SK-N-SH (cell line): Measurements from ENCODE around the gene PRG2.

Experiments used
- CHD2 ChIP-seq: fragments of 150-350 bp; IDR thresholded peaks from 2 replicates; pipeline ENCODE4 v1.6.1; 2018; ENCODE audit warnings: low read length; ENCODE audit not compliant: partially characterized antibody
- CTCF ChIP-seq: fragments of 200-600 bp; sonication (generic); IDR thresholded peaks from 2 replicates; pipeline ENCODE4 v1.6.1; 2017; ENCODE audit warnings: antibody characterized with exemption, mild to moderate bottlenecking, moderate library complexity
- GATA2 ChIP-seq: sonication (generic); formaldehyde crosslinking; IDR thresholded peaks from 2 replicates; pipeline ENCODE4 v1.5.0; 2020; ENCODE audit warnings: mild to moderate bottlenecking, missing genetic modification reagents
- REST ChIP-seq: IDR thresholded peaks from 2 replicates; pipeline ENCODE4 v1.6.1; 2012; ENCODE audit warnings: mild to moderate bottlenecking, low read depth, low read length, moderate library complexity
- RFX5 ChIP-seq: IDR thresholded peaks from 2 replicates; pipeline ENCODE4 v1.6.1; 2012; ENCODE audit warnings: mild to moderate bottlenecking, improper control_type of control experiment, low read length
- YY1 ChIP-seq: IDR thresholded peaks from 2 replicates; pipeline ENCODE4 v1.4.0; 2012; ENCODE audit warnings: low read depth, mild to moderate bottlenecking

- no peak for TF ChIP-seq YY1
- no peak for TF ChIP-seq CTCF
- TF ChIP-seq CHD2, result no peak
- no peak for TF ChIP-seq GATA2
- no peak for TF ChIP-seq REST
- no peak for TF ChIP-seq RFX5
Observed at GRCh38 chr11:57348052-57348451, 42.4 kb downstream of the PRG2 start.
